Stimulated activated effector memory CD8-positive, alpha-beta T cell treated with anti-CD3 and anti-CD28 coated beads, Interleukin-12 subunit alpha, Interleukin-12 subunit beta, amount 100 ng/mL, for 72 hours (primary cell): ENCODE measurements around the gene ZFY.
"Not testable (repeated sequence)": the region's sequence is repeated elsewhere in the genome, so short reads cannot be mapped to it uniquely, and the experiment has no call there.

Experiments
- ATAC-seq: fragments of 150-1000 bp; cut with Tn5 transposase; 2 replicates; pipeline ENCODE4 v1.10.0; 2021
- DNase-seq, 2 donors: peaks; one replicate each; pipeline ENCODE4 v3.0.0; 2021 to 2022; ENCODE audit warnings: low spot score in 2 of 2
- H3K27ac Mint-ChIP-seq: one replicate; pipeline ENCODE4 v1.8.0; 2022; ENCODE audit warnings: mild to moderate bottlenecking, mixed read lengths
- H3K36me3 Mint-ChIP-seq: one replicate; pipeline ENCODE4 v1.8.0; 2022; ENCODE audit warnings: mild to moderate bottlenecking, mixed read lengths
- H3K4me1 Mint-ChIP-seq: one replicate; pipeline ENCODE4 v1.8.0; 2022; ENCODE audit warnings: mixed read lengths
- H3K4me3 Mint-ChIP-seq: one replicate; pipeline ENCODE4 v1.8.0; 2022; ENCODE audit warnings: mild to moderate bottlenecking, mixed read lengths
- H3K9me3 Mint-ChIP-seq: one replicate; pipeline ENCODE4 v1.8.0; 2022; ENCODE audit warnings: mixed read lengths

The ZFY gene

GRCh38 chrY:2954735-2955134 is 19.6 kb downstream of the ZFY start:
- ATAC-seq = no peak

GRCh38 chrY:2955561-2955960 is 20.4 kb downstream of the ZFY start:
- Mint-ChIP-seq H3K9me3 (no peaks in the 10 kb centered on the region), H3K4me3 (no peak overlapping the region), H3K27ac (no peak overlapping the region), H3K36me3 (peaks cover 59% of the 10 kb centered on the region), H3K4me1 (peaks cover 32% of the 10 kb centered on the region)
- DNase-seq = no peak
- ATAC-seq = no peak

More at GRCh38 chrY:2954735-2955134, 19.6 kb downstream of the ZFY start:
- Mint-ChIP-seq H3K36me3 (peaks cover 50% of the 10 kb centered on the region), H3K9me3 (no peaks in the 10 kb centered on the region), H3K4me1 (peaks cover 34% of the 10 kb centered on the region), H3K27ac (no peak overlapping the region), H3K4me3 (no peak overlapping the region)
- no peak for DNase-seq

GRCh38 chrY:2962061-2962460 is 26.9 kb downstream of the ZFY start:
- no peak for DNase-seq
- no peak overlapping the region for H3K4me3 Mint-ChIP-seq
- no peaks in the 10 kb centered on the region for H3K9me3 Mint-ChIP-seq
- H3K4me1 Mint-ChIP-seq = peaks cover 11% of the 10 kb centered on the region
- no peak overlapping the region for H3K27ac Mint-ChIP-seq
- ATAC-seq = no peak
- peaks cover 37% of the 10 kb centered on the region for H3K36me3 Mint-ChIP-seq

GRCh38 chrY:2964814-2965213 is 29.6 kb downstream of the ZFY start:
- H3K4me3 Mint-ChIP-seq = no peak overlapping the region
- no peak overlapping the region for H3K27ac Mint-ChIP-seq
- ATAC-seq = no peak
- H3K4me1 Mint-ChIP-seq = peaks cover 22% of the 10 kb centered on the region
- H3K36me3 Mint-ChIP-seq = peaks cover 29% of the 10 kb centered on the region
- no peaks in the 10 kb centered on the region for H3K9me3 Mint-ChIP-seq
- DNase-seq = no peak

- H3K4me3 Mint-ChIP-seq = no peak overlapping the region
- H3K36me3 Mint-ChIP-seq = peaks cover 20% of the 10 kb centered on the region
- H3K9me3 Mint-ChIP-seq = no peaks in the 10 kb centered on the region
- H3K4me1 Mint-ChIP-seq = peaks cover 23% of the 10 kb centered on the region
- ATAC-seq (no peak), DNase-seq (no peak)
- no peak overlapping the region for H3K27ac Mint-ChIP-seq
These were observed 30.4 kb downstream of the ZFY start for GRCh38 chrY:2965629-2966028.

DNA sequence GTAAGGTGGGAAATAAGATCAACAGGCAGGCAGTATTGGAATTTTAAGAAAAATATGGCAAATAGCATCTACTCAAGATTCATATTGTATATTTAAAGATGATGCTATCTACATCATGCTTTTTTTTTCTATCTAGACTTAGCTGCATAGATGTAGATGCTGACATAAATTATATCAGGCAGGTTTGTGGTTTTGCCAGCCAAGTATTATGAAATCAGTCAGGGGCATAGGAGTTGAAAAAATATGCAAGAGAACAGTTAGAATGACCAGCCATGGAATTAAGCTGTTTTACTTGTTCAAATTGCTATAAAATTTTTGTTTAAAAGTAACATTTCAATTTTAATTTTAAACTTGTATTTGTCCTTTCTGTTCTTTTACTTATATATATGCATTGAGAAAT is 34.4 kb downstream of the ZFY start:
- DNase-seq (no peak), ATAC-seq (no peak)
- Mint-ChIP-seq H3K9me3 (no peaks in the 10 kb centered on the region), H3K4me1 (peaks cover 22% of the 10 kb centered on the region), H3K27ac (no peak overlapping the region), H3K36me3 (peaks cover 17% of the 10 kb centered on the region), H3K4me3 (no peak overlapping the region)

DNA sequence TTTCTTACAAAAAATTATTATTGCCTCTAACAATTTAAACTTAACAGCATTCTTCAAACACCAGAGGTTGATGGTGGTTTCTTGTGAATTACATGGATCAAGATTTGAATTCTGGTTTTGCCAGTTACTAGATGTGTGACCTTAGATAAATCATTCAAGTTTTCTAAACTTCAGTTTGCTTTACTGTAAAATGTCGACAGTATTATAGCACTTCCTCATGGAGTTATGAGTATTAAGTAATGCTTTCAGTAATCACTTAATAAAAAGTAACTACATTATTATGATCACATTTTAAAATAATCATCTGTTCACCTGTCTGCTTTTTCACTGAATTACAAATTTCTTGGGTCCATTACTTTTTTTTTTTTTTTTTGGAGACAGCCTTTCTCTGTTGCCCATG is 37.5 kb downstream of the ZFY start:
- Mint-ChIP-seq H3K4me1 (peaks cover 16% of the 10 kb centered on the region), H3K27ac (no peak overlapping the region)
- ATAC-seq = no peak

DNA sequence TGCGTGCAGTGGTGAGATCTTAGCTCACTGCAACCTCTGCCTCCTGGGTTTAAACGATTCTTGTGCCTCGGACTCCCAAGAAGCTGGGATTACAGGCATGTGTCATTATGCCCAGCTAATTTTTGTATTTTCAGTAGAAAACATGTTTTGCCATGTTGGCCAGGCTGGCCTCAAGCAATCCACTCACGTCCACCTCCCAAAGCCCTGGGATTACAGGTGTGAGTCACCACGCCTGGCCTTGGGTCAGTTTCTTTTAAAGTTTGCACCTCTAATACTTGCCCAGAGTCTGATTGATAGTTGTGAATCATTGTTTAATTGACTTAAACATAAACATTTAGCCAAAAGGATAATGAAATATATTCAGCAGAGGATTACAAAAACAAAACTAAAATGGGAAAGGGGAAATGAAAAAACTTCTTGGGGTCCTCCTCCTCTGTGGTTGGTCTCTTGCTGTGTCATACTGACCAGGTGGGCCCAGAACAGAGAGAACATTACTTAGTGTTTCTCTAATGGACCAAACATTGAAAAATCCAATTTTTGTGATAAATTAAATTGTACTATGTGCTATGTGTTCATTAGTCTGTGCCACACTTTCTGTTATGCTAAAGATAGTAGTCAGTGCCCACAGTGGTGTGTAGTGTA is 38.0 kb downstream of the ZFY start:
- ATAC-seq = no peak
- no peak overlapping the region for H3K4me3 Mint-ChIP-seq
- peaks cover 16% of the 10 kb centered on the region for H3K4me1 Mint-ChIP-seq
- peak overlapping the region; percentile 45 for H3K27ac Mint-ChIP-seq
- H3K9me3 Mint-ChIP-seq = no peaks in the 10 kb centered on the region
- peaks cover 53% of the 10 kb centered on the region for H3K36me3 Mint-ChIP-seq
- DNase-seq = no peak

More for the DNA sequence above, 37.5 kb downstream of the ZFY start:
- DNase-seq = no peak
- H3K4me3 Mint-ChIP-seq = no peak overlapping the region
- peaks cover 48% of the 10 kb centered on the region for H3K36me3 Mint-ChIP-seq
- H3K9me3 Mint-ChIP-seq = no peaks in the 10 kb centered on the region

DNA sequence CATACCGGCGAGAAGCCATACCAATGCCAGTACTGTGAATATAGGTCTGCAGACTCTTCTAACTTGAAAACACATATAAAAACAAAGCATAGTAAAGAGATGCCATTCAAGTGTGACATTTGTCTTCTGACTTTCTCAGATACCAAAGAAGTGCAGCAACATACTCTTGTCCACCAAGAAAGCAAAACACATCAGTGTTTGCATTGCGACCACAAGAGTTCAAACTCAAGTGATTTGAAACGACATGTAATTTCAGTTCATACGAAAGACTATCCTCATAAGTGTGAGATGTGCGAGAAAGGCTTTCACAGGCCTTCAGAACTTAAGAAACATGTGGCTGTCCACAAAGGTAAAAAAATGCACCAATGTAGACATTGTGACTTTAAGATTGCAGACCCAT is 44.1 kb downstream of the ZFY start:
- ATAC-seq = no peak
- peaks cover 69% of the 10 kb centered on the region for H3K36me3 Mint-ChIP-seq
- H3K27ac Mint-ChIP-seq = no peak overlapping the region
- H3K4me3 Mint-ChIP-seq = no peak overlapping the region
- H3K4me1 Mint-ChIP-seq = no peaks in the 10 kb centered on the region
- DNase-seq = no peak
- H3K9me3 Mint-ChIP-seq = no peaks in the 10 kb centered on the region

GRCh38 chrY:2984491-2984890 is 49.3 kb downstream of the ZFY start:
- DNase-seq (no peak), ATAC-seq (no peak)
- no peaks in the 10 kb centered on the region for H3K9me3 Mint-ChIP-seq
- no peaks in the 10 kb centered on the region for H3K4me1 Mint-ChIP-seq
- H3K27ac Mint-ChIP-seq = no peak overlapping the region
- H3K4me3 Mint-ChIP-seq = no peak overlapping the region
- H3K36me3 Mint-ChIP-seq = peaks cover 20% of the 10 kb centered on the region

- H3K4me3 Mint-ChIP-seq, H3K9me3 Mint-ChIP-seq, ATAC-seq, H3K4me1 Mint-ChIP-seq, DNase-seq, H3K36me3 Mint-ChIP-seq, H3K27ac Mint-ChIP-seq: not testable (repeated sequence)
These were observed 52.0 kb downstream of the ZFY start for GRCh38 chrY:2987178-2987577.

- H3K4me1 Mint-ChIP-seq = peaks cover 16% of the 10 kb centered on the region
- H3K9me3 Mint-ChIP-seq, H3K4me3 Mint-ChIP-seq, ATAC-seq, DNase-seq, H3K36me3 Mint-ChIP-seq, H3K27ac Mint-ChIP-seq: not testable (repeated sequence)
These were observed 62.2 kb downstream of the ZFY start for GRCh38 chrY:2997369-2997768.

GRCh38 chrY:3002190-3002589 is 67.0 kb downstream of the ZFY start:
- Mint-ChIP-seq H3K4me1 (peaks cover 53% of the 10 kb centered on the region), H3K4me3 (peak overlapping the region; percentile 86), H3K27ac (peak overlapping the region; percentile 96), H3K36me3 (no peaks in the 10 kb centered on the region), H3K9me3 (no peaks in the 10 kb centered on the region)
- ATAC-seq (peak; percentile 73), DNase-seq (no peak)

GRCh38 chrY:3002680-3003515 is 67.7 kb downstream of the ZFY start:
- ATAC-seq (peak; percentile 50), DNase-seq (peak in 1 of 2 donors; percentile 69)
- no peaks in the 10 kb centered on the region for H3K9me3 Mint-ChIP-seq
- peak overlapping the region; percentile 86 for H3K4me3 Mint-ChIP-seq
- H3K36me3 Mint-ChIP-seq = no peaks in the 10 kb centered on the region
- H3K4me1 Mint-ChIP-seq = peaks cover 53% of the 10 kb centered on the region
- peak overlapping the region; percentile 96 for H3K27ac Mint-ChIP-seq

GRCh38 chrY:3003516-3003830 is 68.3 kb downstream of the ZFY start:
- Mint-ChIP-seq H3K9me3 (no peaks in the 10 kb centered on the region), H3K27ac (peak overlapping the region; percentile 96), H3K4me3 (peak overlapping the region; percentile 86), H3K36me3 (no peaks in the 10 kb centered on the region), H3K4me1 (peaks cover 53% of the 10 kb centered on the region)
- DNase-seq = no peak
- ATAC-seq = peak; percentile 42

DNA sequence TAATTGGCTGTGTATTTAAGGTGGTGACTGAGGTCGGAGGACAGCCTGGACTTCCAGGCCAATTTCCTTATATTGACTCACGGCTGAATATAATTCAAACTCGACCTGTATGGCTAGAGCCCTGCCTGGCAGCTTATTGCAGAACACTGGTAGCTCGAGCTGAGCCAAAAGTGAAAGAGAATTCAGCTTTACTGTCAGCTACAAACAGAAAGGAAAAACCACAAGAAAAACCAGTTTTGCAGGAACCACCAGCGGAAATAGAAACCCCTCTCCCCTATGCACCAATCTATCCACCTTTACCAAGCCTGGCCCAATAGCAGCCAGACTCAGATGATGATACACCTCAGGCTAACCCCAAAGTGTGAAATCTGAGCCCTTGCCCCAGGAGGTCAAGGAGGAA is 68.7 kb downstream of the ZFY start:
- peak overlapping the region; percentile 96 for H3K27ac Mint-ChIP-seq
- peaks cover 53% of the 10 kb centered on the region for H3K4me1 Mint-ChIP-seq
- DNase-seq (peak in 1 of 2 donors; percentile 62), ATAC-seq (peak; percentile 75)
- no peaks in the 10 kb centered on the region for H3K36me3 Mint-ChIP-seq
- H3K9me3 Mint-ChIP-seq = no peaks in the 10 kb centered on the region
- H3K4me3 Mint-ChIP-seq = peak overlapping the region; percentile 86
